PC-3 (cell line): ENCODE data around the gene RALB.

Source experiments
- EZH2 ChIP-seq: fragments of 300-600 bp; sonication (generic); IDR thresholded peaks from one replicate; pipeline ENCODE4 v1.6.1; 2017; ENCODE audit warnings: antibody characterized with exemption, mild to moderate bottlenecking, low read length; ENCODE audit not compliant: unreplicated experiment
- TF ChIP-seq, protein P1 (sequence below): fragments of 300-600 bp; sonication (generic); conservative IDR thresholded peaks from 2 replicates; pipeline ENCODE4 v1.5.1; 2017; ENCODE audit warnings: antibody characterized with exemption, low read depth, mild to moderate bottlenecking, low read length

DNA sequence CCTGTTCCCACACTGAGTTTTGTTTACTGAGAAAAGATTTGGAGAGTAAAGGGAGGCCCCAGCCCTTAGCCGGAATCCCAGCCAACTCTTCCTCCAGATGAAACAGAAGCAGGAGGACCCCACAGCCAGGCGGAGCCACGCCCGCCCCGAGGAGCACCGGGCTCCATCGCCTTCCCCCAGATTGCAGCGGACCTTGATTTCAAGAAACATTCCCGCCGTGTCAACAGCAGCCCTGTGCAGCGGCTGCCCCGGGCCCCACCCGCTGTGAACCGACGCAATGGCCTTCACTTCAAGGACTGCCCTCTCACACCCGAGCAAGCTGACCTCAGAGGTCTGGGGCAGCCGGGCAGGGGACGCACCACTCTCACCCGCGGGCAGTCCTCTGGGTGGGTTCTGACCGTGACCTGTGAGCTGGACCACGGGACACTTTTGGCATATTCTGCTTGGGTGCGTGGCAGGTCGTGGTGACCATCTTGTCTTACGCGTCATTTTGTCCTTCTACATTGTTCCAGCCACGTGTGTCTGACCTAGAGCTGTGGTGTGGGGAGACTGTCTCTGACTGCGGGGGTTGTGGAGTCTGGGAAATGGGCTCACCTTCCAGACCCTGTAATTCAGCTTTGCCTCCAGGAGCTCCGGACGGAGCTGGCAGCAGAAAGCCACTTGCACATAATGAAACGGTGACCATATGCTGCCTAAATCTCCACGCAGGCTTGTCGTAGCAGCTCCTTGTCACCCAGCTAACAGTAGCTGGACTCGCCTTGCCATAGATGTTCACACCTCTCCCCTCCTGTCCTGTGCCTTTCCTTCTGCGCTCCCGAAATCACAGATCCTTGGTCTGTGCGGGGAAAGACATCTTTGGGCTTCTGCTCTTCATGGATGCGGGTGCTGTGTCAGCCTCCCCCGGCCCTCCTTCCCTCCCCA is 61.3 kb downstream of the RALB start:
- TF ChIP-seq, protein P1, sequence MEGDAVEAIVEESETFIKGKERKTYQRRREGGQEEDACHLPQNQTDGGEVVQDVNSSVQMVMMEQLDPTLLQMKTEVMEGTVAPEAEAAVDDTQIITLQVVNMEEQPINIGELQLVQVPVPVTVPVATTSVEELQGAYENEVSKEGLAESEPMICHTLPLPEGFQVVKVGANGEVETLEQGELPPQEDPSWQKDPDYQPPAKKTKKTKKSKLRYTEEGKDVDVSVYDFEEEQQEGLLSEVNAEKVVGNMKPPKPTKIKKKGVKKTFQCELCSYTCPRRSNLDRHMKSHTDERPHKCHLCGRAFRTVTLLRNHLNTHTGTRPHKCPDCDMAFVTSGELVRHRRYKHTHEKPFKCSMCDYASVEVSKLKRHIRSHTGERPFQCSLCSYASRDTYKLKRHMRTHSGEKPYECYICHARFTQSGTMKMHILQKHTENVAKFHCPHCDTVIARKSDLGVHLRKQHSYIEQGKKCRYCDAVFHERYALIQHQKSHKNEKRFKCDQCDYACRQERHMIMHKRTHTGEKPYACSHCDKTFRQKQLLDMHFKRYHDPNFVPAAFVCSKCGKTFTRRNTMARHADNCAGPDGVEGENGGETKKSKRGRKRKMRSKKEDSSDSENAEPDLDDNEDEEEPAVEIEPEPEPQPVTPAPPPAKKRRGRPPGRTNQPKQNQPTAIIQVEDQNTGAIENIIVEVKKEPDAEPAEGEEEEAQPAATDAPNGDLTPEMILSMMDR, result no peak
- no peak for TF ChIP-seq EZH2
